ENCODE results near the gene PGF. TPM values are rescaled to one million over a fixed set of nuclear protein-coding genes. Genes with fewer than 3 reads are reported as not detected.

The PGF gene
- total and polyA plus RNA-seq, 2 of the 13 experiments (the other 11 are each of a cell fraction or from before 2014, with no cell fraction given), result 10.7 to 27.5 TPM

DNA sequence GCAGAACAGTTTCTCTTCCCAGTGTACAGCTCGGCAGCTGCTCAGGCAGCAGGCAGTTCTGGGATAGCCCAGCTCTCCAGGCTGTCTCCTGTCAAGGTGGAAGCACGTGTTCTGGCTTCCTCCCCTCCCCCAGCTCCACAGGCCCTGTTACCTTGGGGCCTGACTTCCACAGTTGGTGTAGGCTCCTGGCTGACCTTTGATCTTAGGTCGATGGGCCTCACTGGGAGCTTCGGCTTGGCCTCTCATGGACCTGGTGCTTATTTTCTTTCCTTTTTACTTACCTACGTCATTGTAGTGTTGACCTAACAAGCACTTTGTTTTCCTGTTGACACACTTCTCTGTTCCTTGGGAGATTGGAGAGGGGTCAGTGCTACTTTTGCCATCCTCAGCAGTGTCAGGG, 56.7 kb downstream of the PGF start (continued):
- TF ChIP-seq, protein P1, sequence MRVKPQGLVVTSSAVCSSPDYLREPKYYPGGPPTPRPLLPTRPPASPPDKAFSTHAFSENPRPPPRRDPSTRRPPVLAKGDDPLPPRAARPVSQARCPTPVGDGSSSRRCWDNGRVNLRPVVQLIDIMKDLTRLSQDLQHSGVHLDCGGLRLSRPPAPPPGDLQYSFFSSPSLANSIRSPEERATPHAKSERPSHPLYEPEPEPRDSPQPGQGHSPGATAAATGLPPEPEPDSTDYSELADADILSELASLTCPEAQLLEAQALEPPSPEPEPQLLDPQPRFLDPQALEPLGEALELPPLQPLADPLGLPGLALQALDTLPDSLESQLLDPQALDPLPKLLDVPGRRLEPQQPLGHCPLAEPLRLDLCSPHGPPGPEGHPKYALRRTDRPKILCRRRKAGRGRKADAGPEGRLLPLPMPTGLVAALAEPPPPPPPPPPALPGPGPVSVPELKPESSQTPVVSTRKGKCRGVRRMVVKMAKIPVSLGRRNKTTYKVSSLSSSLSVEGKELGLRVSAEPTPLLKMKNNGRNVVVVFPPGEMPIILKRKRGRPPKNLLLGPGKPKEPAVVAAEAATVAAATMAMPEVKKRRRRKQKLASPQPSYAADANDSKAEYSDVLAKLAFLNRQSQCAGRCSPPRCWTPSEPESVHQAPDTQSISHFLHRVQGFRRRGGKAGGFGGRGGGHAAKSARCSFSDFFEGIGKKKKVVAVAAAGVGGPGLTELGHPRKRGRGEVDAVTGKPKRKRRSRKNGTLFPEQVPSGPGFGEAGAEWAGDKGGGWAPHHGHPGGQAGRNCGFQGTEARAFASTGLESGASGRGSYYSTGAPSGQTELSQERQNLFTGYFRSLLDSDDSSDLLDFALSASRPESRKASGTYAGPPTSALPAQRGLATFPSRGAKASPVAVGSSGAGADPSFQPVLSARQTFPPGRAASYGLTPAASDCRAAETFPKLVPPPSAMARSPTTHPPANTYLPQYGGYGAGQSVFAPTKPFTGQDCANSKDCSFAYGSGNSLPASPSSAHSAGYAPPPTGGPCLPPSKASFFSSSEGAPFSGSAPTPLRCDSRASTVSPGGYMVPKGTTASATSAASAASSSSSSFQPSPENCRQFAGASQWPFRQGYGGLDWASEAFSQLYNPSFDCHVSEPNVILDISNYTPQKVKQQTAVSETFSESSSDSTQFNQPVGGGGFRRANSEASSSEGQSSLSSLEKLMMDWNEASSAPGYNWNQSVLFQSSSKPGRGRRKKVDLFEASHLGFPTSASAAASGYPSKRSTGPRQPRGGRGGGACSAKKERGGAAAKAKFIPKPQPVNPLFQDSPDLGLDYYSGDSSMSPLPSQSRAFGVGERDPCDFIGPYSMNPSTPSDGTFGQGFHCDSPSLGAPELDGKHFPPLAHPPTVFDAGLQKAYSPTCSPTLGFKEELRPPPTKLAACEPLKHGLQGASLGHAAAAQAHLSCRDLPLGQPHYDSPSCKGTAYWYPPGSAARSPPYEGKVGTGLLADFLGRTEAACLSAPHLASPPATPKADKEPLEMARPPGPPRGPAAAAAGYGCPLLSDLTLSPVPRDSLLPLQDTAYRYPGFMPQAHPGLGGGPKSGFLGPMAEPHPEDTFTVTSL (CRISPR knock-in tag; IDR thresholded peaks at IDR 0.05; ENCODE audit: borderline replicate concordance), result peak; percentile 73; the same call in 1 of the 2 replicates
- TF ChIP-seq ZNF547 (CRISPR knock-in tag; IDR thresholded peaks at IDR 0.05) (no peak), PHF5A (CRISPR knock-in tag; IDR thresholded peaks at IDR 0.05; ENCODE audit: low read depth, unreplicated experiment) (peak; percentile 74), KMT2B (CRISPR knock-in tag; IDR thresholded peaks at IDR 0.05) (no peak), ZNF703 (CRISPR knock-in tag; IDR thresholded peaks at IDR 0.05; ENCODE audit: borderline replicate concordance) (no peak), KDM5A (IDR thresholded peaks at IDR 0.05; ENCODE audit: borderline replicate concordance, low read length) (no peak), MIER3 (CRISPR knock-in tag; IDR thresholded peaks at IDR 0.05; ENCODE audit: borderline replicate concordance) (peak; percentile 61; the same call in 1 of the 2 replicates), ZNF33B (CRISPR knock-in tag; IDR thresholded peaks at IDR 0.05) (no peak), ZNF556 (CRISPR knock-in tag; IDR thresholded peaks at IDR 0.05; ENCODE audit: borderline replicate concordance) (peak; percentile 60), ZNF709 (CRISPR knock-in tag; IDR thresholded peaks at IDR 0.05) (peak; percentile 76), ZNF652 (CRISPR knock-in tag; IDR thresholded peaks at IDR 0.05; ENCODE audit: borderline replicate concordance, low read depth) (peak; percentile 21; the same call in 1 of the 2 replicates), WIZ (CRISPR knock-in tag; IDR thresholded peaks at IDR 0.05) (peak; percentile 90), NR2F1 (CRISPR knock-in tag; IDR thresholded peaks at IDR 0.05) (peak; percentile 93 to 95), SP1 (IDR thresholded peaks at IDR 0.05) (no peak), SP1 (CRISPR knock-in tag; IDR thresholded peaks at IDR 0.05) (no peak), ZNF264 (CRISPR knock-in tag; IDR thresholded peaks at IDR 0.05) (peak; percentile 91; the same call in 1 of the 2 replicates), ZNF749 (CRISPR knock-in tag; IDR thresholded peaks at IDR 0.05; ENCODE audit: borderline replicate concordance) (peak; percentile 33; the same call in 1 of the 2 replicates), KLF6 (CRISPR knock-in tag; IDR thresholded peaks at IDR 0.05) (peak; percentile 67; the same call in 1 of the 2 replicates)
- TF ChIP-seq, protein P2, sequence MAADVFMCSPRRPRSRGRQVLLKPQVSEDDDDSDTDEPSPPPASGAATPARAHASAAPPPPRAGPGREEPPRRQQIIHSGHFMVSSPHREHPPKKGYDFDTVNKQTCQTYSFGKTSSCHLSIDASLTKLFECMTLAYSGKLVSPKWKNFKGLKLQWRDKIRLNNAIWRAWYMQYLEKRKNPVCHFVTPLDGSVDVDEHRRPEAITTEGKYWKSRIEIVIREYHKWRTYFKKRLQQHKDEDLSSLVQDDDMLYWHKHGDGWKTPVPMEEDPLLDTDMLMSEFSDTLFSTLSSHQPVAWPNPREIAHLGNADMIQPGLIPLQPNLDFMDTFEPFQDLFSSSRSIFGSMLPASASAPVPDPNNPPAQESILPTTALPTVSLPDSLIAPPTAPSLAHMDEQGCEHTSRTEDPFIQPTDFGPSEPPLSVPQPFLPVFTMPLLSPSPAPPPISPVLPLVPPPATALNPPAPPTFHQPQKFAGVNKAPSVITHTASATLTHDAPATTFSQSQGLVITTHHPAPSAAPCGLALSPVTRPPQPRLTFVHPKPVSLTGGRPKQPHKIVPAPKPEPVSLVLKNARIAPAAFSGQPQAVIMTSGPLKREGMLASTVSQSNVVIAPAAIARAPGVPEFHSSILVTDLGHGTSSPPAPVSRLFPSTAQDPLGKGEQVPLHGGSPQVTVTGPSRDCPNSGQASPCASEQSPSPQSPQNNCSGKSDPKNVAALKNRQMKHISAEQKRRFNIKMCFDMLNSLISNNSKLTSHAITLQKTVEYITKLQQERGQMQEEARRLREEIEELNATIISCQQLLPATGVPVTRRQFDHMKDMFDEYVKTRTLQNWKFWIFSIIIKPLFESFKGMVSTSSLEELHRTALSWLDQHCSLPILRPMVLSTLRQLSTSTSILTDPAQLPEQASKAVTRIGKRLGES (CRISPR knock-in tag; IDR thresholded peaks at IDR 0.05; ENCODE audit: borderline replicate concordance), result no peak
- TF ChIP-seq, protein P3, sequence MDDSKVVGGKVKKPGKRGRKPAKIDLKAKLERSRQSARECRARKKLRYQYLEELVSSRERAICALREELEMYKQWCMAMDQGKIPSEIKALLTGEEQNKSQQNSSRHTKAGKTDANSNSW (CRISPR knock-in tag; IDR thresholded peaks at IDR 0.05; ENCODE audit: borderline replicate concordance), result no peak
- TF ChIP-seq, protein P4, sequence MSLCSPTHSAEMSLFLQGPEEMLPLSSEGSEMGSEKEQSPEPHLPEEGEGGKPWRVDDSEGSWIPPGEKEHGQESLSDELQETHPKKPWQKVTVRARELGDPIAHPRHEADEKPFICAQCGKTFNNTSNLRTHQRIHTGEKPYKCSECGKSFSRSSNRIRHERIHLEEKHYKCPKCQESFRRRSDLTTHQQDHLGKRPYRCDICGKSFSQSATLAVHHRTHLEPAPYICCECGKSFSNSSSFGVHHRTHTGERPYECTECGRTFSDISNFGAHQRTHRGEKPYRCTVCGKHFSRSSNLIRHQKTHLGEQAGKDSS (CRISPR knock-in tag; IDR thresholded peaks at IDR 0.05; ENCODE audit: borderline replicate concordance, low read depth), result peak; percentile 45; the same call in 1 of the 2 replicates
